Neural crest cell (in vitro differentiated cells): ENCODE data around the gene KPNA4. TPM values are rescaled to one million over a fixed set of nuclear protein-coding genes. Genes with fewer than 3 reads are reported as not detected.

Experiments used
- DNase-seq: peaks from one replicate; pipeline ENCODE4 v3.0.0; 2021; ENCODE audit warnings: low read depth, mixed read lengths, low spot score
- H3K27ac Mint-ChIP-seq: one replicate; pipeline ENCODE4 v1.8.0; 2021; ENCODE audit warnings: mild to moderate bottlenecking, mixed read lengths; ENCODE audit not compliant: unreplicated experiment
- H3K27me3 Mint-ChIP-seq: 2 replicates; pipeline ENCODE4 v1.8.0; 2021; ENCODE audit warnings: low read depth, mild to moderate bottlenecking, mixed read lengths
- H3K36me3 Mint-ChIP-seq: 2 replicates; pipeline ENCODE4 v1.8.0; 2021; ENCODE audit warnings: low read depth, mild to moderate bottlenecking, mixed read lengths
- H3K4me1 Mint-ChIP-seq: 2 replicates; pipeline ENCODE4 v1.8.0; 2021; ENCODE audit warnings: mixed read lengths
- H3K4me3 Mint-ChIP-seq: one replicate; pipeline ENCODE4 v1.8.0; 2021; ENCODE audit warnings: mild to moderate bottlenecking, mixed read lengths
- H3K9me3 Mint-ChIP-seq: 2 replicates; pipeline ENCODE4 v1.8.0; 2021; ENCODE audit warnings: mixed read lengths
- CTCF ChIP-seq: fragments of 200-600 bp; sonication (generic); conservative IDR thresholded peaks from 2 replicates; pipeline ENCODE4 v1.5.0; 2021; ENCODE audit warnings: antibody characterized with exemption, mild to moderate bottlenecking
- total RNA-seq: library from RNA; stranded (reverse); gene quantifications from 2 replicates; pipeline ENCODE4 v1.2.1, GENCODE V29; 2021

KPNA4 gene
- total RNA-seq, 1 donor from 2014 or later, result 57.8 TPM

- no peak for TF ChIP-seq CTCF
- H3K4me3 Mint-ChIP-seq, result no peak overlapping the region
Measured at GRCh38 chr3:160479376-160479775, 86.0 kb downstream of the KPNA4 start.

GRCh38 chr3:160478338-160478737, 87.0 kb downstream of the KPNA4 start:
- Mint-ChIP-seq H3K27ac (no peak overlapping the region), H3K4me3 (no peak overlapping the region), H3K36me3 (no peaks in the 10 kb centered on the region), H3K9me3 (no peaks in the 10 kb centered on the region), H3K27me3 (no peaks in the 10 kb centered on the region), H3K4me1 (no peaks in the 10 kb centered on the region)
- DNase-seq, result no peak
- no peak for TF ChIP-seq CTCF

More at GRCh38 chr3:160479376-160479775, 86.0 kb downstream of the KPNA4 start:
- Mint-ChIP-seq H3K27ac (no peak overlapping the region), H3K36me3 (no peaks in the 10 kb centered on the region), H3K4me1 (no peaks in the 10 kb centered on the region), H3K9me3 (no peaks in the 10 kb centered on the region), H3K27me3 (no peaks in the 10 kb centered on the region)
- no peak for DNase-seq

- Mint-ChIP-seq H3K36me3 (no peaks in the 10 kb centered on the region), H3K4me3 (no peak overlapping the region), H3K4me1 (no peaks in the 10 kb centered on the region), H3K27me3 (no peaks in the 10 kb centered on the region), H3K27ac (no peak overlapping the region), H3K9me3 (no peaks in the 10 kb centered on the region)
- TF ChIP-seq CTCF, result no peak
- DNase-seq, result no peak
Measured at GRCh38 chr3:160477750-160478149, 87.6 kb downstream of the KPNA4 start.

- Mint-ChIP-seq H3K4me1 (no peaks in the 10 kb centered on the region), H3K27ac (no peak overlapping the region), H3K36me3 (peaks cover 2% of the 10 kb centered on the region), H3K27me3 (no peaks in the 10 kb centered on the region), H3K9me3 (peaks cover 5% of the 10 kb centered on the region), H3K4me3 (no peak overlapping the region)
- no peak for DNase-seq
- no peak for TF ChIP-seq CTCF
Measured at GRCh38 chr3:160475884-160476283, 89.5 kb downstream of the KPNA4 start.

- no peak for TF ChIP-seq CTCF
- no peaks in the 10 kb centered on the region for H3K4me1 Mint-ChIP-seq
- H3K27ac Mint-ChIP-seq, result no peak overlapping the region
- peaks cover 5% of the 10 kb centered on the region for H3K9me3 Mint-ChIP-seq
- H3K27me3 Mint-ChIP-seq, result no peaks in the 10 kb centered on the region
- no peak for DNase-seq
- peaks cover 2% of the 10 kb centered on the region for H3K36me3 Mint-ChIP-seq
- H3K4me3 Mint-ChIP-seq, result no peak overlapping the region
Measured at GRCh38 chr3:160475153-160475552, 90.2 kb downstream of the KPNA4 start.

- no peak for DNase-seq
- Mint-ChIP-seq H3K27ac (no peak overlapping the region), H3K27me3 (peaks cover 2% of the 10 kb centered on the region), H3K4me1 (no peaks in the 10 kb centered on the region), H3K36me3 (peaks cover 7% of the 10 kb centered on the region), H3K9me3 (peaks cover 9% of the 10 kb centered on the region), H3K4me3 (no peak overlapping the region)
- no peak for TF ChIP-seq CTCF
Measured at GRCh38 chr3:160474416-160474838, 90.9 kb downstream of the KPNA4 start.
